ENCODE results near the gene SND1. TPM values are rescaled to one million over a fixed set of nuclear protein-coding genes. Genes with fewer than 3 reads are reported as not detected.

The SND1 gene
- total and polyA plus RNA-seq, 2 donors (not counting 1 experiment from before 2014, with no cell fraction given) = 44.4 to 165 TPM

- no peak overlapping the region for H3K9ac ChIP-seq (ENCODE audit: low read length)
- no peak overlapping the region for H2AFZ ChIP-seq (ENCODE audit: insufficient read depth, low read depth, low read length, poor library complexity, severe bottlenecking)
- no peak overlapping the region for H3K27ac Mint-ChIP-seq
- intact Hi-C loops (cut with micrococcal nuclease) = no loop called here
- no peaks in the 10 kb centered on the region for H3K27me3 ChIP-seq (replicated peaks in 1 of 4; ENCODE audit: control extremely low read depth in 1 of 4, control insufficient read depth in 3 of 4, insufficient read depth in 4 of 4, low read length in 3 of 4)
- H4K20me1 ChIP-seq (ENCODE audit: control insufficient read depth, insufficient read depth, low read length, poor library complexity, severe bottlenecking) = no peaks in the 10 kb centered on the region
- H3K9me3 ChIP-seq (ENCODE audit: control extremely low read depth in 1 of 3, control insufficient read depth in 2 of 3, insufficient read depth in 1 of 3, low read length in 2 of 3) = no peaks in the 10 kb centered on the region
- H3K4me1 Mint-ChIP-seq = peaks cover 16% of the 10 kb centered on the region
- ChIA-PET POLR2A (interaction anchor here (0.7 kb wide), 1 partner anchor 36 kb away, joined by 5 read pairs; no protein-coding TSS in a partner anchor), CTCF (interaction anchor here (1.8 kb wide), 1 partner anchor 517 kb away, joined by 11 read pairs; no protein-coding TSS in a partner anchor)
- ATAC-seq (ENCODE audit: low read depth) = no peak
- no peaks in the 10 kb centered on the region for H3K9me3 Mint-ChIP-seq (ENCODE audit: insufficient read depth)
- H3K27ac ChIP-seq (ENCODE audit: low read length in 2 of 2) = no peak overlapping the region
- WGBS (ENCODE audit: insufficient coverage) = 50% methylated on average over 1 of the region's 1 CpG
- no peak overlapping the region for H3K4me3 Mint-ChIP-seq
- H3K4me1 ChIP-seq (ENCODE audit: control insufficient read depth in 2 of 2, insufficient read depth in 2 of 2, low read length in 2 of 2) = peaks cover 9 to 10% of the 10 kb centered on the region in 2 donors
- no peak for DNase-seq
- no peak overlapping the region for H3K4me3 ChIP-seq (ENCODE audit: control extremely low read depth in 1 of 5, extremely low read depth in 1 of 5, insufficient read depth in 1 of 5, low read depth in 2 of 5, low read length in 4 of 5)
- H3K27me3 Mint-ChIP-seq = no peaks in the 10 kb centered on the region
- H3K79me2 ChIP-seq (ENCODE audit: control insufficient read depth, insufficient read depth, low read length) = peaks cover 24% of the 10 kb centered on the region
- TF ChIP-seq EZH2 (IDR thresholded peaks at IDR 0.05; ENCODE audit: borderline replicate concordance, insufficient read depth, low read depth, low read length, poor library complexity, severe bottlenecking) = no peak
- TF ChIP-seq, protein P1, sequence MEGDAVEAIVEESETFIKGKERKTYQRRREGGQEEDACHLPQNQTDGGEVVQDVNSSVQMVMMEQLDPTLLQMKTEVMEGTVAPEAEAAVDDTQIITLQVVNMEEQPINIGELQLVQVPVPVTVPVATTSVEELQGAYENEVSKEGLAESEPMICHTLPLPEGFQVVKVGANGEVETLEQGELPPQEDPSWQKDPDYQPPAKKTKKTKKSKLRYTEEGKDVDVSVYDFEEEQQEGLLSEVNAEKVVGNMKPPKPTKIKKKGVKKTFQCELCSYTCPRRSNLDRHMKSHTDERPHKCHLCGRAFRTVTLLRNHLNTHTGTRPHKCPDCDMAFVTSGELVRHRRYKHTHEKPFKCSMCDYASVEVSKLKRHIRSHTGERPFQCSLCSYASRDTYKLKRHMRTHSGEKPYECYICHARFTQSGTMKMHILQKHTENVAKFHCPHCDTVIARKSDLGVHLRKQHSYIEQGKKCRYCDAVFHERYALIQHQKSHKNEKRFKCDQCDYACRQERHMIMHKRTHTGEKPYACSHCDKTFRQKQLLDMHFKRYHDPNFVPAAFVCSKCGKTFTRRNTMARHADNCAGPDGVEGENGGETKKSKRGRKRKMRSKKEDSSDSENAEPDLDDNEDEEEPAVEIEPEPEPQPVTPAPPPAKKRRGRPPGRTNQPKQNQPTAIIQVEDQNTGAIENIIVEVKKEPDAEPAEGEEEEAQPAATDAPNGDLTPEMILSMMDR (IDR thresholded peaks at IDR 0.05) = no peak
- H3K4me2 ChIP-seq (replicated peaks; ENCODE audit: low read depth, low read length, poor library complexity, severe bottlenecking) = peak overlapping the region; percentile 2
- peaks cover 5 to 59% of the 10 kb centered on the region in 2 experiments for H3K36me3 ChIP-seq (replicated peaks in 1 of 2; ENCODE audit: control extremely low read depth in 1 of 2, control insufficient read depth in 1 of 2, extremely low read depth in 1 of 2, insufficient read depth in 2 of 2, low read length in 1 of 2)
Measured at GRCh38 chr7:127692200-127692599, 40.2 kb downstream of the SND1 start.

- Histone ChIP-seq H3K4me3 (ENCODE audit: control extremely low read depth in 1 of 5, extremely low read depth in 1 of 5, insufficient read depth in 1 of 5, low read depth in 2 of 5, low read length in 4 of 5) (no peak overlapping the region), H3K4me2 (replicated peaks; ENCODE audit: low read depth, low read length, poor library complexity, severe bottlenecking) (no peak overlapping the region), H3K36me3 (replicated peaks in 1 of 2; ENCODE audit: control extremely low read depth in 1 of 2, control insufficient read depth in 1 of 2, extremely low read depth in 1 of 2, insufficient read depth in 2 of 2, low read length in 1 of 2) (peaks cover 8 to 88% of the 10 kb centered on the region in 2 experiments), H3K79me2 (ENCODE audit: control insufficient read depth, insufficient read depth, low read length) (peaks cover 5% of the 10 kb centered on the region), H3K4me1 (ENCODE audit: control insufficient read depth in 2 of 2, insufficient read depth in 2 of 2, low read length in 2 of 2) (no peaks in the 10 kb centered on the region), H3K27ac (ENCODE audit: low read length in 2 of 2) (no peak overlapping the region), H2AFZ (ENCODE audit: insufficient read depth, low read depth, low read length, poor library complexity, severe bottlenecking) (no peak overlapping the region), H3K27me3 (replicated peaks in 1 of 4; ENCODE audit: control extremely low read depth in 1 of 4, control insufficient read depth in 3 of 4, insufficient read depth in 4 of 4, low read length in 3 of 4) (no peaks in the 10 kb centered on the region), H4K20me1 (ENCODE audit: control insufficient read depth, insufficient read depth, low read length, poor library complexity, severe bottlenecking) (peaks cover 4% of the 10 kb centered on the region), H3K9me3 (ENCODE audit: control extremely low read depth in 1 of 3, control insufficient read depth in 2 of 3, insufficient read depth in 1 of 3, low read length in 2 of 3) (no peaks in the 10 kb centered on the region), H3K9ac (ENCODE audit: low read length) (no peak overlapping the region)
- ATAC-seq (ENCODE audit: low read depth) (no peak), DNase-seq (no peak)
- WGBS (ENCODE audit: insufficient coverage) = no CpG with 5 or more reads among the region's 2 CpGs
- POLR2A ChIA-PET = no interaction called here
- Mint-ChIP-seq H3K4me3 (no peak overlapping the region), H3K27ac (no peak overlapping the region), H3K9me3 (ENCODE audit: insufficient read depth) (no peaks in the 10 kb centered on the region), H3K27me3 (no peaks in the 10 kb centered on the region), H3K4me1 (no peaks in the 10 kb centered on the region)
- CTCF ChIA-PET = interaction anchor here (0.7 to 1.0 kb wide), 3 partner anchors 9 to 510 kb away, joined by 3 read pairs; no protein-coding TSS in a partner anchor
- intact Hi-C loops (cut with micrococcal nuclease) = no loop called here
- TF ChIP-seq, protein P1 (IDR thresholded peaks at IDR 0.05) = no peak
- TF ChIP-seq EZH2 (IDR thresholded peaks at IDR 0.05; ENCODE audit: borderline replicate concordance, insufficient read depth, low read depth, low read length, poor library complexity, severe bottlenecking) = no peak
Measured at GRCh38 chr7:127699853-127700252, 47.9 kb downstream of the SND1 start.

Measured in B cell (primary cell).